COR-L47 (cell line): ENCODE data around the gene MSX1.

Experiments used
- DNase-seq: peaks from one replicate; lab custom pipeline; 2025; lab: John Stamatoyannopoulos, UW

The MSX1 gene

GRCh38 chr4:4841156-4841555 lies 18.3 kb upstream of the MSX1 start:
- DNase-seq, result no peak

DNA sequence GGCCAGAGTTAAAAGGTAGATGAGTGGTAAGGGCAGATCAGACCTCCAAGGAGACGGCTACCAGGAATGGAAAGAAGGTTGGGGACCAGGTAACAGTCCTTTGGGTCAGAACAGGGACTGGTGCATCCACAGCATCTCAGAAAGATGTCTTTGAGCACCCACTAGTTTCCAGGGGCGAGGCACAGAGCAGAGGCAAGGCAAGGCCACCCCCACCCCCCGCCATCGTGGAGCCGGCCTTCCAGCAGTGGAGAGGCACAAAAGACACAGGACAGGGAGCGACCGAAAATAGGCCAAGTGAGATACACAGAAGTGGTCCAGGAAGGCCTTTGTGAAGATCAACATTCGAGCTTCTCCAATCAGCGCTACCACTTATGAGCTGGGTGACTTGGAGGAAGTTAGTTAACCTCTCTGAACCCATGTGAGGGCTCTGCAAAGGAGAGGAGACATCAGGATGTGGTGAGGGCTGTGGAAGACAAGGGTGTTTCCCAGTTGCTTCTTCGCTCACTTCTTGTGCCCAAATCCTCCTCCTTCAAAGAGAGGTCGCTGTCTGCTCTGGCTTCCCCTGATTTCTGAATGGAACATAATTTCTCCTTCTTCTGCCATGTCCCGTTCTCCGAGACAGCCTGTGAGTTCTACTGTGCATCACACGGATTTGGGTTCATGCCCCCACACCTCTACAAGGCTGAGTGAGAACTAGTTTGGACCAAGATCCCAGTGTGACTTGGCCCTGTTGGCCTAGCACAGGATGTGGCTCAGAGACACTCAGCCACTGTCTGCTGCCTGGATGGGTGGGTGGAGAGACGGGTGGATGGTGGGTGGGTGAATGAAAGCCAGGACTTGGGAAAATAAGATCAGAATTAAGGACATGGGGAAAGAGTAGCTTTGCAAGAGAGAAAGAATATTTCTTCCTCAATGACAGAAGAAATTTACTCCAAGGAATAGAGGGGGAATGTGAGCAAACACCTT lies 16.7 kb upstream of the MSX1 start:
- DNase-seq, result no peak

DNA sequence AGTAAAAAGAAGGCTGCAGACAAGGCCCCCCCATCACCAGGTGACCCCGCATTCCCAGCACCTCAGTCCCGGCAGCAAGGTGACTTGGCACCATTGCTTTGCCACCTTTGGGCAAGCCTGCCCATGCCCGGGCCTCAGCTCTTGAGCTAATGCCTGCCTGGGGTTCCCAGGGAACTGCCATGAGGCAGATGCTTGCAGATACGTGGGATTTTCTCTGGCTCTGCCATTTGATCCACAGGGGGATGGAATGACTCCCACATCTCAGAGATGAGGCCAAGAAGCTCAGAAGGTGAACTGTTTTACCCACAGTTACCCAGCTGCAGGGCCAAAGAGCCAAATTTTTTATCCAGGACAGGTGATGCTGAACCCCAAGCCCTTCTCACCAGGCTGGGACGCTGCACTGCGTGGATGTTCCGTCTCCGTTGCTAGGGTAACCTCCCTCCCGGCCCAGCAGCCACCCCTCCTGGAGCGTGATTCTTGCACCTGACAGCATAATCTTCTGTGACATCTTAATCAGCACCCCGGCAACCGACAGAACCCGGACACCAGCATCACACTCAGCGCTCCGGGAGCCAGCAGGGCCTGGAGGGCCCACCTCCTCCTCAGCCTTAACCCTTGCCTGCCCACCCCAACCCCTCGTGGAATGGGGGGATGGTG lies 15.7 kb upstream of the MSX1 start:
- DNase-seq, result no peak

- DNase-seq, result no peak
Measured at GRCh38 chr4:4845027-4845426, 14.4 kb upstream of the MSX1 start.

DNA sequence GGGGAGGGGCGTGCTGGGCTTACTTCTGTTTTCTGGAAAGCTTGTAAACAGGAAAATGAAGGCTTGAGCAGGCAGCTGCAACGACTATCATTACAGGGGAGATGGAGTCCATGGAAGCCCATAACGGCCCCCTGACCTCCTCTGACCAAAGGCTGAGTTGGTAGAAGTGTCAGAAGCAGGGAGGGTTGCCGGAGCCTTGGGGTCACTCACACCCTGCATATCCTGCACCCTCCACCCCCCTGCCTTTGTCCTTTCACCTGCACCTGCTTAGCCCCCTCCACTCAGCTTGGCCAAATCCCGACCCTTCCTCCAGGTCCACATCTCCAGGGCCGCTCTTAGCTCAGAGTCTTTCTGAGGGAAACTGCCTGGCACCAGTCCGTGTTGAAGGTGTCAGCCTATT lies 12.5 kb upstream of the MSX1 start:
- DNase-seq, result no peak

DNA sequence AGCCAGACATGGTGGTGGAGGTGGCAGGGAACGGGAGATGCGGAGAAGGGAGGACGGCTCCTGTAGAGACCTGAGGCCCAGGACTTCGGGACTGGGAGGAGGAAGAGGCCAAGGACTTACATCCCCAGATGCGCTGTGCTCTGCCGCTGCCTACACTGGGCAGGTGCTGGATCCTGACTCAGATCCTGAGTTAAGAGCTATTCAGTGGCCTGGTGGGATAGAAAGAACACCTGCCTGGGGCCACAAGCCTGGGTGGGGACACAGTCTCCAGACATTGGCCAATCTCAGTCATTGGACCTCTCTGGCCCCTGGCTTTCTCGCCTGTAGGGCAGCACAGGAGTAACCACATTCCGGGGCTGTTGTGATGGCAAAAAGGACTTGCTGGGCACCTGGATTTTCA lies 10.9 kb upstream of the MSX1 start:
- DNase-seq, result no peak

DNA sequence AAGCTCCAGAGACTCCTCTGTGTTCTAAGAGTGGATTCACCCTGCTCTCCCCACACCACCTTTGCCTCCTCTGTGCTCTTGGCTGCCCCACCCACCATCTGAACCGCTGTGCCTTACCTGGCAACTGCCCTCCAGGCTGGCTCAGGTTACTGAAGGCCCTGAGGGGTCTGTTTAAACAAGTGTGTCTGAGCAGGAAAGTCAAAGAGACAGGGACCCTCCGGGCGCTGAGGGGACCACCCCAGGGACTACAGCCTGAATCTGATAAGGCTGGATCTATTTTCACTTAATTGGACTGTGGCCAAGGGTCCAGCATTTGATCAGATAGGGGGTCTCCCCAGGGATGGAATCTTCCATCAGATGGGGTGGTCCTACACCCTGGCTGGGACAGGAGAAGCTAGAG lies 10.4 kb upstream of the MSX1 start:
- no peak for DNase-seq

DNA sequence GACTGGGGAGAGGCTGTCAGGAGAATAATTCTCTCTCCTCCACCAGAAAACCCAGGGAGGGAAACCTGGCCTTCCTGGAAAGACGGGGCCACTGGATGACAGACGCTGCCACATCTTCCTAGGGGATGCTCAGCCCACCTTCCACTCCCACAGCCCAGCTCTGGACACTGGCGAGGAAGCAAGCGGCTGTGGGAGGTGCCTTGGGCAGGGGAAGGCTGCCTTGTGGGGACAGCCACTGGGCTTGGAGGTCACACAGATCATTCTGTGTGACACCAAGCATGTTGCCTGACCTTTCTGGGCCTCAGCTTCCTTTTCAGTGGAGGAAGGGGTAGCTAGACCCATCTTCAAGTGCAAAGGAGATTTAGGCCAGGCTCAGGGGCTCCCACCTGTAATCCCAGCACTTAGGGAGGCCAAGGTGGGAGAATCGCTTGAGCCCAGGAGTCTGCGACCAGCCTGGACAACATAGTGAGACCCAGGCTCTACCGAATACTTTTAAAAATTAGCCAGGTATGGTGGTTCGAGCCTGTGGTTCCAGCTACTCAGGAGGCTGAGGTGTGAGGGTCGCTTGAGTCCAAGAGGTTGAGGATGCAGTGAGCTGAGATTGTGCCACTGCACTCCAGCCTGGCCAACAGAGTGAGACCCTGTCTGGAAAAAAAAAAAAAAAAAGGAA lies 9.8 kb upstream of the MSX1 start:
- no peak for DNase-seq

DNA sequence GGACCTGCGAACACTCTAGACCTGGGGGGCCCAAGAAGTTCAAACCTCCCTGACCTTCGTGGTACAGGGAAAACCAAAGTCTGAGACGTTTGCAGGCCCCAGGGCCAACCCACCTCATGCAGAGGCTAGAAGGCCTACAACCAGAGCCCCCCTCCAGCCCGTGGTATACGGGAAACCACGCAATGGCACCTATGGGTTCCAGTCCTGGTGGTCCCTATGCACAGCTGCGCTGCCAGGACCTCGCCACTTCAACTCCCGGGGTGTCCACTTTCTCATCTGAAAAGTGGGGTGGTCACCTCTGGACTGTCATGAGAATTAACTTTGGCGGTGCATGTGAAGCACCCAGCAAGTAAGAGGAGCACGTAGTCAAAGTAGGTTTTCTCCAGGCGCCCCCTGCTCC lies 8.4 kb upstream of the MSX1 start:
- no peak for DNase-seq

GRCh38 chr4:4851906-4852305 lies 7.6 kb upstream of the MSX1 start:
- no peak for DNase-seq

DNA sequence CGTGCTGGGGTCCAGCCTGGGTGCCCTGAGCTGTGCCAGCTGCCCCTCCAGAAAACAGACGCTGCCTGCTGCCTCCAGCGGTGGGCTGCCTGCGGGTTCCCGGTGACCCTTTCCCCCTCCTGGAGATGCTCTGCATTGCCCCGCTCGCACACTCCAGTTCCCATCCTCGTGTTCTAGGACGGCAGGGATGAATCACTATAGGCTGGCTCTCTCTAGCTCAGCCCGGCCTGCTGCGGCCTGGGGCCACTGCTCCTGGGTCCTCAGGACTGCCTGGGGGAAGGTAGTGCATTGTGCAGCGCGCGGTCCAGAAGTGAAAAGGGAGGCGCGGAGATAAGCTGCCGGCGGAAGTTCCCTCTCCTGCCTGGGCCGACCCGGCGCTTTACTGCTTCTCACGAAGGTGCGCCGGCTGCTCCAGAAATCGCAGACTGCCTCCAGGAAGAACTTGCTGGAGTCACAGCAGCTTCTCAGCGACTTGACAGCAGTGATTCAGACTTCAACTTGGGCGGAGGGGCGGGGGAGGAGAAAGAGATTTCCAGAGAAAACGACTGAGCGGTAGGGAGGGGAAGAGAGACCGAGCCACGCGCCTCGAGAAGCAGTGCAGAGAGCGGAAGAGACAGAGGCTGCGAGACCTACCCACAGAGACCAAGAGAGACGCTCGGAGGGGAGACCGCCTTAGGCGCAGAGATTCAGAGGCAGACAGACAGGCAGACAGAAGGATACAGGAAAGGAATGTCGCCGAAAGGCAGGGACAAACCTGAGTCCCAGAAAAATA lies 6.7 kb upstream of the MSX1 start:
- DNase-seq, result no peak

DNA sequence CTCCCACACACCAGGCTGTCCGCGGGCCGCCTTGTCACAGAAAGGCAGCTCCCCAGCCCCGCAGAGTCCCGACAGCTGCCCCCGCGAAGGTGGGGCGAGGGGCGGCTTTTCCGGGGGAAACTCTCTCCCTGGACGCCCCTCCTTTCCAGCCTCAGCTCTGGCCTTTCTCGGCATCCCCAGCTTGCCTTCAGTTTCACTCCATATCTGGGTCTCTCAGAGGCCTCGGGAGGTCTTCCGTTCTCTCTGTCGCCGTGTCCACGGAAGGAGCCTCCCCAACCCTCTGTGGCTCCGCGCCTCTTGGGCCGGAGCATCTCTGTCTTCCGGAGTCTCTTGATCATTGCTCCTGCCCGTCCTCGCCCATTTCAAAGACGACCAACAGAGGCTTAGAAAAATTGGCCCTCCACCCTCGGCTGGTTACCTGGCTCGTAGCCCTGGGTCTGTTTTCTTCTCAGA lies 6.1 kb upstream of the MSX1 start:
- DNase-seq, result no peak

- DNase-seq, result no peak
Measured at GRCh38 chr4:4853921-4854648, 5.4 kb upstream of the MSX1 start.

GRCh38 chr4:4854649-4855295 lies 4.7 kb upstream of the MSX1 start:
- DNase-seq, result peak; percentile 59

DNA sequence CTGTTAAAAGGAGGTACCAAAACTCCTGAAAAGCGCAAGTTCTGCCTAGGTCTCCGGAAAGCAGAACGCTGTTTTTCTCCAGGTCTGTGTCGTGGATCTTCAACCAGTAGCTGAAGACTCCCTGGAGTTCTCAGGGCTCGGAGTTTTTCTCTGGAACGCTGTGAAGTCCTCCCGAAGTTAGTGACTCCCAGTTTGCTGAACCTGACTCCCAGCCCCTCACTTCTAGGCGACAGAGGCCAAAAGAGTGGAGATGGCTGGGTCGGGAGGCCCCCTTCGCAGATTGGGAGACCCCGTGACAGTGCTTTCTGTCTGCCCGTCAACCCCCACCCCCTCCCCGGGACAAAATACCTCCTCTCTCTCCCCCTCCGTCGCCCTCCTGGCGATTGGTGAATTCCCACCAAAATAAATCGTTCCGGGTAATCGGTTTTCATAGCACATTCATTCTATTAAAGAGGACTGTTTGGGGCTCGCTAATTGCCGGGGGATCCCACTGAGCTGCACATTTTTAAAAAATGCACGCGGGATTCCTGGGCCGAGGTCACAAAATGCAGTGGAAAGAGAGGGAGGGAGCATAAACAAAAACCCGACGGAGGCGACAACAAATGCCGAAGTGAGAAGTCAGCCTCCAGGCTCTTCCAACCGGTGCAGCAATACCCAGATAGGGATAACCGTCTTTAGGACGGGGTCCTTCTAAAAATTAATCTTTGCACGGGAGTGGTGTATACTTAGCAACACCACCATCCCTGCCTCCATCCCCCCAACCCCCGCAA lies 4.0 kb upstream of the MSX1 start:
- DNase-seq, result no peak

DNA sequence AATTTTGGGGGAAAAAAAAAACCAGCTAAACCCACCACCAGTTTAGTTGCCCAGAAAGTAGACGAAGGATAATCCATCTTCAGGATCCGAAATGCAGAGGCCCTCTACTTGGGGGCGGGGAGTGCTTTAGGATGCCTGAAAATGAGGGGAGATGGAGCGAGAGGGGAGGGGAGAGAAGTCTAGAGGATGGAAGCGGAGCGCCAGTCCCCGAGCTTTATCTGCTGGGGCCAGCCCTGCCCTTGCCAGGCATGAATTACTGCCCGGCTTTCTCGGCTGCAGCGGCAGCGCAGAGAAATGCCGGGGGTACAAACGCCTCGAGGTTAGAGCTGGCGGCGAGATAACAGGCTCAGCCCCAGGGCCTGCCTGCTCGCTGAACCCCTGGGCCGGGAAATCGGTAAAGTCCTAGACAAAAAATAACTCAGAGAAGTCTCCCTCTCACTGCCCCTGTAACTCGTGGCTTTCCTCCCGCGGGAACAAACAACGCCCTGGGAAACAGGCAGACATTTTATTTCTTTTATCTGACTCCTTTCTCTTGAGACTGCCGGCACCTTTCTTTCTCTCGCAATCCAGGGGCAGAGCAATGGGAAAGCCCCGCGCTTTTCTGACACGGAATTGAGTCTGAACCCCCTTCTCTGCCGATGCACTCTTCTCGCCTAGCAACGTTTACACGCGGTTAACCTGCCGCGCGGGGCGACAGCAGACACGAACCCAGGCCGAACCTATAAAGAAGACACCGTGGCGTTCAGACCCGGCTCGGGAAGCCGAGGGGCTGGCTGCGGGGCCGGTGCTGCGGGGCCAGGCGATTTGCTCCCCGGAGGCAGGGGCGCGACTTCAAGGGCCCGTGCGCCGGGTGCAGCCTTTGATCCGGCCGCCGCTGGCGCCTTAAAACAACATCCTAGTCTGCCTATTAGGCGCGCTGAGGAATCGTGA lies 3.1 kb upstream of the MSX1 start:
- DNase-seq, result no peak

DNA sequence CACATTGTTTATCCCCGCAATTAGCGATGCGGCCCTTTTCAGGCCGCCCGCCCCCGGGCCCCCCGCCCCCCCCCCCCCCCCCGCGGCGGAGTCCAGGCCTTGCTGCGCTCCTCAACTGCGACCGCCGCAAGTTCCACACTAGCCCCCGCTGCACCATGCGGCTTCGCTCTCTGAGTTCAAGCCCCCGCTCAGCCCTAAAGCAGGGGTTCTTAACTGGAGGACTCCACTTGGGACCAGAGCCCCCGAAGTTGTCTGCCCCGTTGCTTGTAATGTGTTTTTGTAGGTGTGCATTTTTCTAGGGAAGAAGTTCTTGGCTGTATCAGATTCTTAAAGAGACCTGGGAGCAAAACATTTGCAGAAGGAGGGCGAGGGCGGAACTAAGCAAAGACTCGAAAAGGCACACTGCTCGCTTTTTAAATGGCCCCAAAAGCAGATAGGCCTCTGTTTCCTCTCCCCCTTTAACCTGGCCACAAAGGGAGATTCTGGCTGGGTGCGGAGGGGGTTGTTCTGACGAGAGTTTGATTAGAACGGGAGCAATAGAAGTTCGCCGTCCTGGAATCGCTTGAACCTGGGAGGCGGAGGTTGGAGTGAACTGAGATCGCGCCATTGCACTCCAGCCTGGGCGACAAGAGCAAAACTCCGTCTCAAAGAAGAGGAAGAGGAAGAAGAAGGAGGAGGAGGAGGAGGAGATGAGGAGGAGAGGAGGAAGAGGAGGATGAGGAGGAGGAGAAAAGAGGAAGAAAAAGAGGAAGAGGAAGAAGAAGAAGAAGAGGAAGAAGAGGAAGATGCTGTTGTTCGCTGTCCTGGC lies 2.3 kb upstream of the MSX1 start:
- no peak for DNase-seq
